CD4-positive, alpha-beta memory T cell (primary cell): ENCODE results near the gene CCNE1. TPM values are rescaled to one million over a fixed set of nuclear protein-coding genes. Genes with fewer than 3 reads are reported as not detected.

Experiments
- CTCF ChIA-PET: fragments of 350-600 bp; sonication (Branson Sonifier 250); formaldehyde crosslinking; loops from one replicate; lab custom pipeline; 2021; ENCODE audit warnings: inconsistent platforms; ENCODE audit not compliant: partially characterized antibody; lab: Charles Lee
- POLR2A ChIA-PET: fragments of 350-600 bp; sonication (Branson Sonifier 250); formaldehyde crosslinking; loops from one replicate; lab custom pipeline; 2021; ENCODE audit not compliant: partially characterized antibody; lab: Charles Lee
- DNase-seq, 5 donors: peaks; one replicate each; pipeline versions ENCODE4 v3.0.0 to v3.0.0-alpha.2; 2020 to 2022; ENCODE audit warnings: mixed read lengths in 1 of 5
- H3K27ac ChIP-seq: one replicate; pipeline ENCODE4 v1.7.0; 2013; ENCODE audit warnings: low read depth, low read length
- H3K27me3 ChIP-seq: 2 replicates; pipeline ENCODE4 v1.7.0; 2013; ENCODE audit warnings: mild to moderate bottlenecking, low read length, moderate library complexity; ENCODE audit not compliant: insufficient read depth
- H3K36me3 ChIP-seq: 2 replicates; pipeline ENCODE4 v1.7.0; 2013; ENCODE audit warnings: mild to moderate bottlenecking, low read length, moderate library complexity; ENCODE audit not compliant: insufficient read depth
- H3K4me1 ChIP-seq: 2 replicates; pipeline ENCODE4 v1.7.0; 2013; ENCODE audit warnings: mild to moderate bottlenecking, low read length, moderate library complexity; ENCODE audit not compliant: insufficient read depth
- H3K4me3 ChIP-seq, 2 donors: one replicate each; pipeline ENCODE4 v1.7.0; 2013; ENCODE audit warnings: low read length in 2 of 2, mild to moderate bottlenecking in 1 of 2
- H3K9me3 ChIP-seq, 2 donors: one replicate each; pipeline ENCODE4 v1.7.0; 2013; ENCODE audit warnings: low read length in 2 of 2, control low read depth in 1 of 2; ENCODE audit not compliant: control insufficient read depth in 1 of 2
- H3K27ac Mint-ChIP-seq, 7 donors: one replicate each; pipeline ENCODE4 v1.8.0; 2020 to 2021; ENCODE audit warnings: mixed read lengths in 7 of 7, mild to moderate bottlenecking in 6 of 7, inconsistent platforms in 3 of 7, moderate library complexity in 3 of 7
- H3K27me3 Mint-ChIP-seq, 2 donors: one replicate each; pipeline ENCODE4 v1.8.0; 2020 to 2021; ENCODE audit warnings: mixed read lengths in 2 of 2
- H3K36me3 Mint-ChIP-seq, 2 donors: one replicate each; pipeline ENCODE4 v1.8.0; 2020 to 2021; ENCODE audit warnings: mixed read lengths in 2 of 2, inconsistent platforms in 1 of 2, mild to moderate bottlenecking in 1 of 2
- H3K4me1 Mint-ChIP-seq, 4 donors: one replicate each; pipeline ENCODE4 v1.8.0; 2020 to 2021; ENCODE audit warnings: mixed read lengths in 4 of 4, mild to moderate bottlenecking in 1 of 4
- H3K4me3 Mint-ChIP-seq, 8 donors: one replicate each; pipeline ENCODE4 v1.8.0; 2020 to 2021; ENCODE audit warnings: mixed read lengths in 8 of 8, mild to moderate bottlenecking in 7 of 8, moderate library complexity in 6 of 8, inconsistent platforms in 3 of 8
- H3K9me3 Mint-ChIP-seq, 8 donors: one replicate each; pipeline ENCODE4 v1.8.0; 2020 to 2021; ENCODE audit warnings: mixed read lengths in 8 of 8, mild to moderate bottlenecking in 5 of 8, inconsistent platforms in 3 of 8, moderate library complexity in 1 of 8
- intact Hi-C: fragments of 100-400 bp; cut with micrococcal nuclease; formaldehyde crosslinking; loops from one replicate; pipeline ENCODE4 v1.15.1; 2023
- polyA plus RNA-seq, 2 donors: library from polyadenylated mRNA; unstranded; fragments of 300-500 nt; fragmentation: Illumina TruSeq; gene quantifications; one replicate each; pipeline ENCODE4 v1.2.3, GENCODE V29; 2021
- total RNA-seq, 2 experiments: library from RNA; stranded (reverse); gene quantifications; one replicate each; pipeline ENCODE4 v1.2.3, GENCODE V29; 2021

The CCNE1 gene
- total and polyA plus RNA-seq, 4 experiments from 2014 or later: 0.50 to 3.4 (median 1.9) TPM

DNA sequence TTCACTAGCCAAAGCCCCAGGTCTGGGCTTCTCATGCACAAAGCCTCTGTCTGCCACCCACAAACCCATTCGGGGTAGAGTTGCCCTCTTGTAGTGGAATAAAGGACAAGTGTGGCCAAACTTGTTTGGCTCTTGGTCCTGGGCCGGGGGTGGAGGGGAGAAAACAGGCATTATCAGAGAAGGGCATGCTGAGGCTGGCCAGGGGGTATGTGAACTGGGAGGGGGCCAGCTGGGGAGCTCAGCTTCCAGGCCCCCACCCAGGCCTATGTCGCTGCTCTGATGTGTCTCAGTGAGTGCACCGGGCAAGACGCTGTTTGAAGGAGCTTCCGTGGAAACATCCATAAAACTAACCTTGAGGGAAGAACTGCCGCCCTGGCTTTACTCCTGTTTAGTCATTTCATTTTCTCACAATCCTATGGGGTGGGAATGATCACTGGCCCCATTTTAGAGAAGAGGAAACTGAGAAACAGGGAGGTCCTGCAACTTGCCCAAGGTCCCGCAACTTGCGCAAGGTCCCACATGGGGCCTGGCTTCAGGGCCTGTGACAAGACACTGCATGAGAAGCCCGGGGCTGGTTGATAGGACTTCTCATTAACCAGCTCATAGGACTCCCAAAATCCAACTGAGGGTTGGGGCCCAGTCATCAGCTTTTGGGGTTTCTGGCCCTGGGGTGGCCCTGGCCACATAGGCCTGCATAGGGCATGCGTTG, 30.8 kb downstream of the CCNE1 start:
- intact Hi-C loops: loop anchor here (10.0 kb wide), 1 partner anchor 628 kb away; the partner anchor contains the start of gene UQCRFS1
- no peaks in the 10 kb centered on the region for H3K27me3 ChIP-seq
- peaks cover 26% of the 10 kb centered on the region for H3K4me1 ChIP-seq
- H3K4me1 Mint-ChIP-seq: peaks cover 7 to 33% (median 15%) of the 10 kb centered on the region in 4 donors
- no peak overlapping the region for H3K27ac ChIP-seq
- ChIA-PET CTCF (interaction anchor here (2.5 to 3.9 kb wide), 2 partner anchors 11 to 15 kb away, joined by 8 to 25 read pairs; no protein-coding TSS in a partner anchor), POLR2A (interaction anchor here (1.3 to 3.9 kb wide), 5 partner anchors 11 to 170 kb away, joined by 3 to 69 read pairs (median 33); partner anchors contain the start of genes C19orf12 and CCNE1)
- peaks cover 0 to 1% of the 10 kb centered on the region in 2 donors for H3K27me3 Mint-ChIP-seq
- H3K36me3 Mint-ChIP-seq: peaks cover 0 to 1% of the 10 kb centered on the region in 2 donors
- no peak for DNase-seq
- H3K9me3 Mint-ChIP-seq: peaks cover 0 to 1% (median 0%) of the 10 kb centered on the region in 8 donors
- no peaks in the 10 kb centered on the region for H3K9me3 ChIP-seq
- H3K27ac Mint-ChIP-seq: peak overlapping the region in 2 of 7 donors; percentile 7 to 83
- no peaks in the 10 kb centered on the region for H3K36me3 ChIP-seq
- peak overlapping the region in 2 of 8 donors; percentile 6 to 52 for H3K4me3 Mint-ChIP-seq
- H3K4me3 ChIP-seq: no peak overlapping the region

DNA sequence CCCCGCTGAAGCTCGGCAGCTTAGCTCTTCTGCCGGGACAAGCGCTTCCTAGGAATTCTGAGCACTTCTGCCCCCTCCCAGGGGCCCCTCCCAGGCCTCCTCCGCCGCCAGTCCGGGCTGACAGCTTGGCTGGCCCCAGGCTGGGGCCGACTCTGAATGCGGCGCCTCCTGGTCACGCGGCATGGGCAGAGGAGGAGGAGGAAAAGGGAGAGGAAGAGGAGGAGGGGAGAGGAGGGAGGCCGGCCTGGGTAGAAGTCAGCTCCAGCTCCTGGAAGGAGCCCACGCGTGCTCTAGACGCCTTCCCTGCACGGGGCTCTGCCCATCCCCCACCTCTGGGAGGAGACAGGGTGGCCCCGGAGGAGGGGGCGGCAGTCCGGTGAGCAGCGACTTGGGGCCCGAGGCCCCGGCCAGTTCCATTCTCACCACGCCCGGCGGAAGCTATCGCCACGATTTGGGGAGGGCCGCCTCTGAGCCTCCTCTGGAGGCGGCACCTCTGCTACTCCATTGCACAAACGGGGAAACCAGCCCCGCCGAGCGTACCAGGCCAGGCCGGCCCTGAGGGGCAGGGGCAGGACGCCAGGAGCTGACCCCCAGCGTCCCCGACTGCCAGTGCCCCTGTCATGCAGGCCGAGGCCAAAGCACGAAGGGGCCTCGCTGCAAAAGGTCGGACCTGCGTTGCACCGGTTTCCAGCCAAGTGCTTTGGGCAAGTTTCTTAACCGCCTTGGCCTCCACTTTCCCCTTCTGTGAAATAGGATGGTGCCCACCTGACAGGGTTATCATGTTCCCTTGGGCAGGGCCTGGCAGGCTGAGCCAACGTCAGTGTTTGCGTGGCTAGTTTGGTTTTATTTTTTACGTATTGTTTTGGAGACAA, 31.6 kb downstream of the CCNE1 start:
- Mint-ChIP-seq H3K27ac (peak overlapping the region; percentile 82 to 94 (median 89)), H3K4me1 (peaks cover 7 to 28% (median 12%) of the 10 kb centered on the region in 4 donors), H3K4me3 (peak overlapping the region; percentile 73 to 90 (median 80)), H3K27me3 (peaks cover 0 to 1% of the 10 kb centered on the region in 2 donors), H3K36me3 (peaks cover 0 to 1% of the 10 kb centered on the region in 2 donors), H3K9me3 (peaks cover 0 to 1% (median 0%) of the 10 kb centered on the region in 8 donors)
- intact Hi-C loops: loop anchor here (1.0 to 10.0 kb wide), 4 partner anchors 12 to 629 kb away; partner anchors contain the start of genes PLEKHF1 and UQCRFS1
- Histone ChIP-seq H3K27me3 (no peaks in the 10 kb centered on the region), H3K4me1 (peaks cover 21% of the 10 kb centered on the region), H3K4me3 (peak overlapping the region in 1 of 2 donors; percentile 17), H3K27ac (no peak overlapping the region), H3K36me3 (no peaks in the 10 kb centered on the region), H3K9me3 (no peaks in the 10 kb centered on the region)
- ChIA-PET POLR2A (interaction anchor here (1.3 to 3.9 kb wide), 10 partner anchors 7 to 237 kb away, joined by 3 to 69 read pairs (median 14); partner anchors contain the start of genes C19orf12, CCNE1, POP4 and URI1), CTCF (interaction anchor here (1.0 to 3.9 kb wide), 4 partner anchors 12 to 98 kb away, joined by 3 to 25 read pairs (median 6); partner anchors contain the start of gene URI1)
- peak in 3 of 5 donors; percentile 15 to 55 (median 20) for DNase-seq

DNA sequence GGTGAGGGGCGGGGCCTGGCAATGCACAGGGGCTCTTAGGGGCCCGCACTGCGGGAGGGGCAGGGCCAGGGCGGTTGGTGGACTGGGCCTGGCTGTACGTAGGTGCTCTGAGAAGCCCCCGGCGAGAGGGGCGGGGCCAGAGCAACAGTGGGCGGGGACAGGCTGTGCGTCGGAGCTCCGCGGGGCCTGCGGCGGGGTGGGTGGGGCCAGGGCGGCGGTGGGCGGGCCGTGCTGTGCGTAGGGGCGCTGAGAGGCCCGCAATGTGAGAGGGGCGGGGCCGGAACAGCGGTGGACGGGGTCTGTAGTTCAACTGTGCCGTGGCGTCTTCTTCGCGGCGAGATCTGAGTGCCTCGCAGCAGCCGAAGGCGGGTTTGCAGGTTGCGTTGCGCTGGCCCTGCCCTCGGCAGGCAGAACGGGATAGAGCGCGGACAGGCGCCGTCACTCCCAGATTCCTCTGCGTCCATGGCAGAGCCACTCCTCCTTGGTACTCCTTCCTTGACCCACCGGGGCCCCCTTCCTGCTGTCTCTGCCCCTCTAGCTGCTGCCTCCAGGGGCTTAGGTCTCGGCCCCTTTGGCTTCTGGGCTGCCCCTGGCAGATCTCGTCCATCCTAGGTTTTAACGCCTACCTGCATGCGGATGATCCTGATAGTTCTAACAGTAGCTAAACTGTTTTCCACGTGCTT, 33.2 kb downstream of the CCNE1 start:
- H3K27me3 Mint-ChIP-seq: peaks cover 0 to 1% of the 10 kb centered on the region in 2 donors
- Histone ChIP-seq H3K4me1 (peaks cover 21% of the 10 kb centered on the region), H3K4me3 (peak overlapping the region; percentile 67 to 71), H3K9me3 (no peaks in the 10 kb centered on the region), H3K36me3 (no peaks in the 10 kb centered on the region), H3K27me3 (no peaks in the 10 kb centered on the region), H3K27ac (peak overlapping the region; percentile 63)
- H3K4me3 Mint-ChIP-seq: peak overlapping the region; percentile 88 to 98 (median 94)
- ChIA-PET CTCF (interaction anchor here (0.8 to 3.9 kb wide), 8 partner anchors 13 to 177 kb away, joined by 3 to 25 read pairs (median 3); partner anchors contain the start of gene URI1), POLR2A (interaction anchor here (0.6 to 3.9 kb wide), 19 partner anchors 8 to 239 kb away, joined by 3 to 69 read pairs (median 5); partner anchors contain the start of genes C19orf12, CCNE1, POP4 and URI1)
- peaks cover 0 to 1% of the 10 kb centered on the region in 2 donors for H3K36me3 Mint-ChIP-seq
- peak overlapping the region; percentile 81 to 98 (median 95) for H3K27ac Mint-ChIP-seq
- peaks cover 0 to 1% (median 0%) of the 10 kb centered on the region in 8 donors for H3K9me3 Mint-ChIP-seq
- DNase-seq: peak in 4 of 5 donors; percentile 94 to 96 (median 96)
- peaks cover 7 to 24% (median 12%) of the 10 kb centered on the region in 4 donors for H3K4me1 Mint-ChIP-seq
- intact Hi-C loops: loop anchor here (1.0 to 10.0 kb wide), 9 partner anchors 14 to 630 kb away; partner anchors contain the start of genes C19orf12, CCNE1, PLEKHF1 and POP4

DNA sequence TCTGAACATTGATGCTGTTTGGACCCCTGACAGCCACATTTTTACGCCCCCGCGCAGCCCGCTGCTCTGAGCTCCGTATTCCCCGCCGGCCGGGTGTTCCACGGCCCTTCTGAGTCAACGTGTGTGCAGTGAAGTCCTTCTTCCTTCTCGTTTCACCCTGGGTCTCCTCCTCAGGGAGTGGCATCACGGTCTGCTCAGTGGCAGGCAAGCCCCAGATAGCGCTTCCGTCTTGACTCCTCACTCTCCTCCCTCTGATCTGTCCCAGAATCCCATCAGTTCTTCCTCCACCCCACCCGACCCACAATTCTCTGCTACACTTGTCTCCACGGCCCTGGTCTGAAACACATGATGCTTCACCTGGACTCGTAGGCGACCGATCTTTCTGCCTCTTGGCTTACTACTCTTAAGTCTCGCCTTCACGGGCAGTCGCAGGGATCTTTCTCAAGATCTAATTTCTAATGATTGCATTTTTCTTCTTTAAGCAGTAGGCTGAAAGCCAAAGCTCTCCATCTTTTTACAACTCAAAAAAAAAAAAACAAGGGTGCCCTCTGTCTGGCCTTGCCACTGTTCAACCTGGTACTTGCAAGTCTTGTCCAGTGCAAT, 33.9 kb downstream of the CCNE1 start:
- H3K4me1 ChIP-seq: peaks cover 21% of the 10 kb centered on the region
- DNase-seq: peak in 1 of 5 donors; percentile 49
- ChIA-PET POLR2A (interaction anchor here (0.9 to 3.9 kb wide), 16 partner anchors 9 to 240 kb away, joined by 3 to 69 read pairs (median 6); partner anchors contain the start of genes C19orf12, CCNE1, POP4 and URI1), CTCF (interaction anchor here (0.8 to 3.9 kb wide), 6 partner anchors 12 to 178 kb away, joined by 3 to 25 read pairs (median 3); no protein-coding TSS in a partner anchor)
- Mint-ChIP-seq H3K27me3 (peaks cover 0 to 1% of the 10 kb centered on the region in 2 donors), H3K4me3 (peak overlapping the region; percentile 88 to 98 (median 94)), H3K4me1 (peaks cover 7 to 18% (median 12%) of the 10 kb centered on the region in 4 donors), H3K36me3 (peaks cover 0 to 1% of the 10 kb centered on the region in 2 donors), H3K27ac (peak overlapping the region; percentile 81 to 98 (median 95)), H3K9me3 (peaks cover 0 to 1% (median 0%) of the 10 kb centered on the region in 8 donors)
- H3K36me3 ChIP-seq: no peaks in the 10 kb centered on the region
- intact Hi-C loops: loop anchor here (1.0 to 10.0 kb wide), 8 partner anchors 27 to 631 kb away; partner anchors contain the start of genes C19orf12, CCNE1, PLEKHF1 and POP4
- H3K4me3 ChIP-seq: peak overlapping the region; percentile 67 to 71
- H3K27ac ChIP-seq: peak overlapping the region; percentile 63
- H3K9me3 ChIP-seq: no peaks in the 10 kb centered on the region
- H3K27me3 ChIP-seq: no peaks in the 10 kb centered on the region

DNA sequence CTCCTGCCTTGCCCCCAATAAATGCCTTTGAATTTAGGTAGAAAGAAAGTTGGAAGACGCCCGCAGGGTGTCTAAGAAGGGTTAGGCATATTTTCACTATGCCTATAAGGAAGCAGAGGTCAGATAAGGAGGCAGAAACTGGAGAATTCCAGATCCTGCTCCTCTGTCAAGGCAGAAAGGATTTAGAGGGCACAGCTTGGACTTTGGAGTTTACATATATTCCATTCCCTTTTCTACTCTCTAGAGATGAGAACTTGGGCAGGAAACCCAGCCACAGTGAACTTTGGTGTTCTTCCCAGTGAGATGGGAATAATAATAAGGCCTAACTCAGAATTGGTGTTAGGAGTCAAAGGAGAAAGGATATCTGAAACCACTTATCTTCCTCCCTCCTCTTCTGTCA, 37.4 kb downstream of the CCNE1 start:
- Mint-ChIP-seq H3K4me1 (peaks cover 5 to 13% (median 8%) of the 10 kb centered on the region in 4 donors), H3K27me3 (peaks cover 2 to 3% of the 10 kb centered on the region in 2 donors), H3K36me3 (peaks cover 0 to 1% of the 10 kb centered on the region in 2 donors), H3K27ac (no peak overlapping the region), H3K4me3 (no peak overlapping the region), H3K9me3 (peaks cover 0 to 1% (median 0%) of the 10 kb centered on the region in 8 donors)
- Histone ChIP-seq H3K4me1 (peaks cover 8% of the 10 kb centered on the region), H3K27ac (no peak overlapping the region), H3K27me3 (no peaks in the 10 kb centered on the region), H3K9me3 (no peaks in the 10 kb centered on the region), H3K4me3 (no peak overlapping the region), H3K36me3 (no peaks in the 10 kb centered on the region)
- intact Hi-C loops: loop anchor here (10.0 kb wide), 1 partner anchor 634 kb away; the partner anchor contains the start of gene UQCRFS1
- no peak for DNase-seq
- ChIA-PET POLR2A (no interaction called here), CTCF (no interaction called here)
